Measurements from ENCODE around the gene ARHGEF37. TPM values are rescaled to one million over a fixed set of nuclear protein-coding genes. Genes with fewer than 3 reads are reported as not detected.
"Not testable (repeated sequence)": the region's sequence is repeated elsewhere in the genome, so short reads cannot be mapped to it uniquely, and the experiment has no call there.

Gene ARHGEF37
- total RNA-seq, 1 donor from 2014 or later = 16.1 TPM

- DNase-seq (ENCODE audit: low read depth in 2 of 2) = peak; percentile 85 to 88
These were observed 16.7 kb upstream of the ARHGEF37 start for GRCh38 chr5:149564542-149565140.

GRCh38 chr5:149567226-149567625 is 14.1 kb upstream of the ARHGEF37 start:
- no peak for DNase-seq (ENCODE audit: low read depth in 2 of 2)

GRCh38 chr5:149572170-149572569 is 9.1 kb upstream of the ARHGEF37 start:
- no peak for DNase-seq (ENCODE audit: low read depth in 2 of 2)

- DNase-seq (ENCODE audit: low read depth in 2 of 2) = no peak
These were observed 8.6 kb upstream of the ARHGEF37 start for GRCh38 chr5:149572576-149573231.

- DNase-seq (ENCODE audit: low read depth in 2 of 2) = no peak
These were observed 6.2 kb upstream of the ARHGEF37 start for GRCh38 chr5:149575131-149575530.

- DNase-seq (ENCODE audit: low read depth in 2 of 2) = no peak
These were observed 5.3 kb upstream of the ARHGEF37 start for GRCh38 chr5:149576021-149576420.

- no peak for DNase-seq (ENCODE audit: low read depth in 2 of 2)
These were observed 2.4 kb upstream of the ARHGEF37 start for GRCh38 chr5:149578896-149579295.

GRCh38 chr5:149580808-149581191 is 498 bp upstream of the ARHGEF37 start:
- DNase-seq (ENCODE audit: low read depth in 2 of 2) = peak in 1 of 2 donors; percentile 50

GRCh38 chr5:149581931-149582768 is 852 bp downstream of the ARHGEF37 start:
- DNase-seq (ENCODE audit: low read depth in 2 of 2) = peak; percentile 50 to 93

- DNase-seq (ENCODE audit: low read depth in 2 of 2) = peak; percentile 12 to 64
These were observed 2.1 kb downstream of the ARHGEF37 start for GRCh38 chr5:149583394-149583793.

- DNase-seq (ENCODE audit: low read depth in 2 of 2) = peak in 1 of 2 donors; percentile 14
These were observed 2.8 kb downstream of the ARHGEF37 start for GRCh38 chr5:149584121-149584520.

- DNase-seq (ENCODE audit: low read depth in 2 of 2) = no peak
These were observed 4.6 kb downstream of the ARHGEF37 start for GRCh38 chr5:149585910-149586309.

- peak; percentile 16 to 57 for DNase-seq (ENCODE audit: low read depth in 2 of 2)
These were observed 5.5 kb downstream of the ARHGEF37 start for GRCh38 chr5:149586708-149587318.

GRCh38 chr5:149588936-149589335 is 7.6 kb downstream of the ARHGEF37 start:
- DNase-seq (ENCODE audit: low read depth in 2 of 2) = no peak

- no peak for DNase-seq (ENCODE audit: low read depth in 2 of 2)
These were observed 12.1 kb downstream of the ARHGEF37 start for GRCh38 chr5:149593370-149593769.

- DNase-seq (ENCODE audit: low read depth in 2 of 2) = peak in 1 of 2 donors; percentile 81
These were observed 13.1 kb downstream of the ARHGEF37 start for GRCh38 chr5:149594206-149594895.

- not testable (repeated sequence) for DNase-seq (ENCODE audit: low read depth in 2 of 2)
These were observed 13.8 kb downstream of the ARHGEF37 start for GRCh38 chr5:149595105-149595504.

- DNase-seq (ENCODE audit: low read depth in 2 of 2) = peak; percentile 59 to 92
These were observed 15.4 kb downstream of the ARHGEF37 start for GRCh38 chr5:149596712-149597111.

- no peak for DNase-seq (ENCODE audit: low read depth in 2 of 2)
These were observed 16.3 kb downstream of the ARHGEF37 start for GRCh38 chr5:149597618-149598017.

- DNase-seq (ENCODE audit: low read depth in 2 of 2) = not testable (repeated sequence)
These were observed 16.9 kb downstream of the ARHGEF37 start for GRCh38 chr5:149598234-149598633.

- no peak for DNase-seq (ENCODE audit: low read depth in 2 of 2)
These were observed 17.7 kb downstream of the ARHGEF37 start for GRCh38 chr5:149598966-149599365.

Data from lung microvascular endothelial cell (primary cell).